Measurements from ENCODE around the gene GCNT2.

The GCNT2 gene

GRCh38 chr6:10641528-10641927, 120.4 kb downstream of the GCNT2 start:
- peaks cover 8% of the 10 kb centered on the region for H3K9me3 Mint-ChIP-seq
- TF ChIP-seq CTCF (IDR thresholded peaks at IDR 0.05; ENCODE audit: unreplicated experiment in 3 of 3), result no peak

GRCh38 chr6:10643201-10643651, 122.1 kb downstream of the GCNT2 start:
- Mint-ChIP-seq H3K27me3 (ENCODE audit: low read depth) (peaks cover 4% of the 10 kb centered on the region), H3K9me3 (peaks cover 8% of the 10 kb centered on the region), H3K27ac (no peak overlapping the region), H3K36me3 (ENCODE audit: low read depth) (peaks cover 3% of the 10 kb centered on the region), H3K4me3 (no peak overlapping the region), H3K4me1 (no peaks in the 10 kb centered on the region)
- TF ChIP-seq CTCF (IDR thresholded peaks at IDR 0.05; ENCODE audit: unreplicated experiment in 3 of 3), result no peak

More at GRCh38 chr6:10641528-10641927, 120.4 kb downstream of the GCNT2 start:
- Mint-ChIP-seq H3K4me1 (no peaks in the 10 kb centered on the region), H3K27ac (no peak overlapping the region), H3K27me3 (ENCODE audit: low read depth) (peaks cover 4% of the 10 kb centered on the region), H3K4me3 (no peak overlapping the region), H3K36me3 (ENCODE audit: low read depth) (no peaks in the 10 kb centered on the region)

GRCh38 chr6:10644225-10644624, 123.1 kb downstream of the GCNT2 start:
- peaks cover 4% of the 10 kb centered on the region for H3K27me3 Mint-ChIP-seq (ENCODE audit: low read depth)
- no peaks in the 10 kb centered on the region for H3K4me1 Mint-ChIP-seq
- TF ChIP-seq CTCF (IDR thresholded peaks at IDR 0.05; ENCODE audit: unreplicated experiment in 3 of 3), result no peak

GRCh38 chr6:10655508-10656055, 134.4 kb downstream of the GCNT2 start:
- no peak overlapping the region for H3K4me3 Mint-ChIP-seq
- no peaks in the 10 kb centered on the region for H3K9me3 Mint-ChIP-seq
- no peak for TF ChIP-seq CTCF (IDR thresholded peaks at IDR 0.05; ENCODE audit: unreplicated experiment in 3 of 3)
- peaks cover 9% of the 10 kb centered on the region for H3K27me3 Mint-ChIP-seq (ENCODE audit: low read depth)
- peaks cover 6% of the 10 kb centered on the region for H3K4me1 Mint-ChIP-seq
- H3K27ac Mint-ChIP-seq, result no peak overlapping the region
- no peaks in the 10 kb centered on the region for H3K36me3 Mint-ChIP-seq (ENCODE audit: low read depth)

More at GRCh38 chr6:10644225-10644624, 123.1 kb downstream of the GCNT2 start:
- Mint-ChIP-seq H3K4me3 (no peak overlapping the region), H3K27ac (no peak overlapping the region), H3K9me3 (peaks cover 4% of the 10 kb centered on the region), H3K36me3 (ENCODE audit: low read depth) (peaks cover 3% of the 10 kb centered on the region)

GRCh38 chr6:10658910-10659698, 138.0 kb downstream of the GCNT2 start:
- H3K9me3 Mint-ChIP-seq, result peaks cover 1% of the 10 kb centered on the region
- H3K27me3 Mint-ChIP-seq (ENCODE audit: low read depth), result peaks cover 9% of the 10 kb centered on the region
- peaks cover under 1% of the 10 kb centered on the region for H3K36me3 Mint-ChIP-seq (ENCODE audit: low read depth)
- peak overlapping the region; percentile 38 to 76 (median 39) for H3K27ac Mint-ChIP-seq
- peaks cover 6% of the 10 kb centered on the region for H3K4me1 Mint-ChIP-seq
- peak overlapping the region; percentile 79 to 85 (median 80) for H3K4me3 Mint-ChIP-seq
- no peak for TF ChIP-seq CTCF (IDR thresholded peaks at IDR 0.05; ENCODE audit: unreplicated experiment in 3 of 3)
